ENCODE results near the gene KIF20A. TPM values are rescaled to one million over a fixed set of nuclear protein-coding genes. Genes with fewer than 3 reads are reported as not detected.

KIF20A gene
- total RNA-seq, 2 donors from 2014 or later: 0.77 to 8.0 TPM

DNA sequence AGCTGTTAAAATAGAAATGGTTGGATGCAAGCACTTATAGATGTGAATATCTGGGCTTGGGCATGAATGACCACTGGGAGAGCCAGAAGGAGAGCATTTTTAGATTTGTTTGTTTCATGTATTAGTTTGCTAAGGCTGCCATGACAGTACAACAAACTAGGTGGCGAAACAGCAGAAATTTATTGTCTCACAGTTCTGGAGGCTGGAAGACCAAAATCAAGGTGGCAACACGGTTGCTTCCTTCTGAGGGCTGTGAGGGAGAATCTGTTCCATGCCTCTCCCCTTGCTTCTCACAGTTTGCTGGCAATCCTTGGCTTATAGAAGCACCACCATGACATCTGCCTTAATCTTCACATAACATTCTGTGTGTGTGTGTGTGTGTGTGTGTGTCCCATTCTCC is 54.4 kb downstream of the KIF20A start:
- intact Hi-C loops (cut with DNase I): no loop called here
- Histone ChIP-seq H3K4me3 (no peak overlapping the region), H3K27me3 (replicated peaks; ENCODE audit: insufficient read depth) (no peaks in the 10 kb centered on the region), H3K36me3 (no peaks in the 10 kb centered on the region), H3K9me3 (no peaks in the 10 kb centered on the region), H3K27ac (no peak overlapping the region), H3K4me1 (replicated peaks) (no peaks in the 10 kb centered on the region)
- TF ChIP-seq CTCF (IDR thresholded peaks at IDR 0.05) (no peak), POLR2AphosphoS5 (IDR thresholded peaks at IDR 0.05) (no peak), POLR2A (IDR thresholded peaks at IDR 0.05) (no peak)
- no peak for DNase-seq (ENCODE audit: low spot score)
- WGBS: 72% methylated on average over 2 of the region's 2 CpGs

- intact Hi-C loops (cut with DNase I): no loop called here
- Histone ChIP-seq H3K27ac (no peak overlapping the region), H3K36me3 (no peaks in the 10 kb centered on the region), H3K4me3 (no peak overlapping the region), H3K27me3 (replicated peaks; ENCODE audit: insufficient read depth) (no peaks in the 10 kb centered on the region), H3K4me1 (replicated peaks) (no peaks in the 10 kb centered on the region), H3K9me3 (no peaks in the 10 kb centered on the region)
- DNase-seq (ENCODE audit: low spot score): no peak
- 86% methylated on average over 2 of the region's 2 CpGs for WGBS
- TF ChIP-seq CTCF (IDR thresholded peaks at IDR 0.05) (no peak), POLR2AphosphoS5 (IDR thresholded peaks at IDR 0.05) (no peak), POLR2A (IDR thresholded peaks at IDR 0.05) (no peak)
Observed at GRCh38 chr5:138234651-138235050, 55.7 kb downstream of the KIF20A start.

Other genes starting within 250 kb of the KIF20A start
- 100 to 1,000 TPM in 1 of 2 donors, 10 to 100 TPM in 1; 34.4 to 107 TPM for gene FAM13B, start 146.0 kb upstream of the KIF20A start, total RNA-seq
- 1 to 10 TPM in 1 of 2 donors, not detected in 1; 1.1 TPM for gene WNT8A, start 95.1 kb upstream of the KIF20A start, total RNA-seq
- 1 to 10 TPM; 5.8 to 6.6 TPM for gene NME5, start 39.7 kb upstream of the KIF20A start, total RNA-seq
- gene BRD8, start 482 bp upstream of the KIF20A start, total RNA-seq: 10 to 100 TPM; 47.1 to 75.5 TPM
- 10 to 100 TPM; 14.7 to 23.9 TPM for gene CDC23, start 34.2 kb downstream of the KIF20A start, total RNA-seq
- 1 to 10 TPM in 1 of 2 donors, not detected in 1; 1.9 TPM for gene GFRA3, start 95.5 kb downstream of the KIF20A start, total RNA-seq
- 1 to 10 TPM in 1 of 2 donors, under 1 TPM in 1; 0.14 to 3.2 TPM for gene CDC25C, start 152.7 kb downstream of the KIF20A start, total RNA-seq
- 10 to 100 TPM; 32.9 to 81.0 TPM for gene FAM53C, start 159.2 kb downstream of the KIF20A start, total RNA-seq
- gene KDM3B, start 173.6 kb downstream of the KIF20A start, total RNA-seq: 10 to 100 TPM; 61.2 to 85.1 TPM